Measurements from ENCODE around the gene FNBP1L. TPM values are rescaled to one million over a fixed set of nuclear protein-coding genes. Genes with fewer than 3 reads are reported as not detected.
A peak's percentile ranks its signal among the peaks of the same experiment; 100 is the strongest.

Gene FNBP1L
- total and polyA plus RNA-seq, 2 of the 8 experiments (the other 6 are each of a cell fraction or from before 2014, with no cell fraction given), result 48.9 to 95.9 TPM

DNA sequence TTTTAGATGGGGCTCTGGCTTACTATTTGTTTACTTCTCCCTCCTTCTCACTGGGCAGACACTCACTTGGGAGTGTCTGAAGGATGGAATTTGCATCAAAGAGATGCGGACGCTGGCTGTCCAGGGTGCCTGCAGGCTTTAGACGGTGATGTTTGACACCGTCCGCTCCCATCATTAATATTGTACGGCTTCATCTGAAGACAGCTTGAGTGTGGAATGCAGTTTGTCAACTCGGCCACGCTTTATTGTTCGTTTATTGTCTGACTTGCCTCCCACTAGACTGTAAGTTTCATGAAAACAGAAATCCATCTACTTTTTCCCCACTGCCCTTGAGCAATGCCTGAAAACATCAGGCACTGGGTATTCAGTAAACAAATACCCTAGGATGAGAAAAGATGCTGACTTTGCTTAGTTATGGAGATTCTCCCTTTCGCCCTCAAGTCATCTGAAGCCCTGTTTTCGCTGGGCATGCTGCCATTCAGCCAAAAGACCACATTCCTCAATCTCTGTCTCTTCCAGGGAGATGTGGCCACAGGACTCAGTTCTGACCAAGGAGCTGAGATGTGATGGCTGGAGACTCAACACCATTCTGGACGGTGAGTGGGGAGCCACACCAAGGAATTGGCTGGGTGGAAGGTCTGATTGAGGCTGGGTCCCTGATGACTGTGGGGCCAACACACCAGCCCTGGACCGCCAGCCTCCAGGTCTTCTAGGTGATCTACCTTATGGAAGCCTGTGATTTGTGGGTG is 146.1 kb downstream of the FNBP1L start:
- Histone ChIP-seq H3K4me3 (ENCODE audit: extremely low read depth in 1 of 4, insufficient read depth in 2 of 4, low read depth in 3 of 4, low read length in 4 of 4) (no peak overlapping the region), H2BK5ac (ENCODE audit: low read depth, low read length) (no peak overlapping the region), H3K79me1 (ENCODE audit: low read depth, low read length) (peaks cover 3% of the 10 kb centered on the region; the same call in 1 of the 2 replicates), H4K20me1 (replicated peaks in 1 of 2; ENCODE audit: control insufficient read depth in 1 of 2, insufficient read depth in 2 of 2, low read length in 2 of 2) (peaks cover 0 to 4% of the 10 kb centered on the region in 2 experiments), H4K5ac (ENCODE audit: insufficient read length, low read depth, low read length) (no peak overlapping the region), H2BK120ac (replicated peaks; ENCODE audit: low read depth, low read length) (no peak overlapping the region), H4K8ac (ENCODE audit: extremely low read depth, insufficient read depth, low read length) (0 out of 2 replicates have a peak overlapping the region, but pooled peaks have one; percentile 7), H3K27me3 (replicated peaks in 1 of 4; ENCODE audit: control insufficient read depth in 3 of 4, extremely low read depth in 1 of 4, insufficient read depth in 3 of 4, low read length in 3 of 4) (no peaks in the 10 kb centered on the region), H3K56ac (replicated peaks; ENCODE audit: insufficient read length, low read depth, low read length) (no peak overlapping the region), H2BK15ac (ENCODE audit: low read length) (no peak overlapping the region), H3K14ac (ENCODE audit: insufficient read length) (no peak overlapping the region), H3K18ac (ENCODE audit: extremely low read depth, low read length) (no peak overlapping the region), H3K36me3 (ENCODE audit: control insufficient read depth in 2 of 4, insufficient read depth in 4 of 4, low read length in 3 of 4) (peaks cover 0 to 2% (median under 1%) of the 10 kb centered on the region in 4 experiments; a peak in 3 of 8 replicates), H2BK12ac (ENCODE audit: low read depth, low read length) (no peak overlapping the region; the same call in 1 of the 2 replicates), H2AK5ac (ENCODE audit: low read depth, low read length) (peak overlapping the region; percentile 58), H3K9ac (replicated peaks in 1 of 4; ENCODE audit: extremely low read depth in 1 of 4, low read depth in 3 of 4, low read length in 3 of 4) (no peak overlapping the region), H3K27ac (ENCODE audit: low read depth, low read length) (no peak overlapping the region), H2AFZ (ENCODE audit: low read length) (no peak overlapping the region), H3K79me2 (ENCODE audit: control insufficient read depth in 1 of 2, insufficient read depth in 2 of 2, low read length in 2 of 2) (no peaks in the 10 kb centered on the region), H3K4ac (replicated peaks; ENCODE audit: insufficient read length, low read depth, low read length) (no peak overlapping the region), H4K91ac (replicated peaks; ENCODE audit: insufficient read length, low read length) (peak overlapping the region; percentile 12), H3K9me3 (ENCODE audit: insufficient read depth in 2 of 2, low read depth in 1 of 2, low read length in 1 of 2) (no peaks in the 10 kb centered on the region), H3K4me1 (replicated peaks in 1 of 4; ENCODE audit: control insufficient read depth in 3 of 4, insufficient read depth in 4 of 4, low read length in 3 of 4) (peaks cover 7 to 19% (median 11%) of the 10 kb centered on the region in 4 experiments; a peak in 6 of 7 replicates), H2BK20ac (ENCODE audit: low read length) (peak overlapping the region; percentile 36; the same call in 1 of the 2 replicates), H3K23ac (ENCODE audit: insufficient read length) (no peak overlapping the region), H3K23me2 (ENCODE audit: low read depth, low read length) (no peaks in the 10 kb centered on the region), H3K4me2 (ENCODE audit: insufficient read depth in 1 of 2, low read depth in 2 of 2, low read length in 2 of 2) (peak overlapping the region; percentile 13 to 27; a peak in 2 of 4 replicates)
- POLR2A ChIA-PET (ENCODE audit: partially characterized antibody), result interaction anchor here (1.2 kb wide), 2 partner anchors 9 to 226 kb away, joined by 4 to 6 read pairs; no protein-coding TSS in a partner anchor
- peak; percentile 37; the same call in 1 of the 2 replicates for TF ChIP-seq MAFK (IDR thresholded peaks at IDR 0.05; ENCODE audit: low read depth, low read length)
- no peak for TF ChIP-seq NANOG (IDR thresholded peaks at IDR 0.05; ENCODE audit: insufficient read depth, low read depth, low read length, poor library complexity, severe bottlenecking)
- FAIRE-seq (no peak), DNase-seq (ENCODE audit: low read depth in 1 of 2, low spot score in 2 of 2) (no peak)
- CTCF ChIA-PET (ENCODE audit: partially characterized antibody), result interaction anchor here (0.7 to 2.4 kb wide), 9 partner anchors 11 to 396 kb away, joined by 3 to 9 read pairs (median 3); no protein-coding TSS in a partner anchor
- 82% methylated on average over 13 of the region's 13 CpGs; no CpG with 5 or more reads in 1 of the 2 experiments for WGBS, 2 experiments (ENCODE audit: extremely low coverage in 1 of 2, insufficient coverage in 1 of 2, insufficient read length in 1 of 2, insufficient replicate concordance in 2 of 2, low coverage in 1 of 2, low lambda C conversion rate in 2 of 2, missing lambda C conversion rate in 1 of 2)

All from H1 (cell line).